NCI-H1436 (cell line): Measurements from ENCODE around the gene LRBA.
A peak's percentile ranks its signal among the peaks of the same experiment; 100 is the strongest.

Experiments used
- DNase-seq: peaks from one replicate; lab custom pipeline; 2025; lab: John Stamatoyannopoulos, UW

The LRBA gene

DNA sequence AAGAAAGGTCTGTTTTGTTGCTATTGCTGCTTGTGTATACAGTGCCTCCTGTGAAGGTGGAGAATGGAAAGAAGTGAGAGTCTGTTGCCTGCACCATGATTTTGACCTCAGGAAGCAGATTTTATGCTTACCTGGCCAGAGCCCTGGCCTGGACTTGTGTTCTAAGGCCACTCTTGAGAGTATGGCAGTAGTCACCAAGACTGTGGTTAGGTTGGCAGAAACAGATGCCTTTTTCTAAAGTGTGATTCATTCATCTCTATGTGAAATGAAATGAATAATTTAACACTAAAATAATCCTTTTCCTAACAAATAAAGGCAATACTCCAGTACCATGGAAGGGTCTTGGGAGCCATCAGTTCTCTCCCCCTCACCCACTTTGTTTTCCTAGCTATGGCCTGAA is 775.1 kb downstream of the LRBA start:
- no peak for DNase-seq

DNA sequence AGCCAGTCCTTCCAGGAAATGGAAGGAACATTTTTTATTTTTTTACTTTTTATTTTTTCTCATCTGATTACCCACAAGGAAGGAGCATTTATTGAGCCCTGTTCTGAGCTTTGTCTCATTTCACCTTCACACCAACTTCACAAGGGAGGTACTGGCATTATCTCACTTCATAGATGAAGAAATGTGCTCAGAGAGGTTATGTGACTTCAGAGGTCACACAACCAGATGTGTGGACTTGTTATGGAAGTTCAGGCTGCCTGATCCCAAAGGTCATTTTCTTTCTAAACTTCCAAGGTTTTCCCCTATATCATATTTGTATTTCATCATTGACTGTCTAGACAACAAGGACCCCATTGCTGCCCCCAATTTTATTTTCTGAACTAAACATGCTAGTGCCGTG is 776.5 kb downstream of the LRBA start:
- no peak for DNase-seq

DNA sequence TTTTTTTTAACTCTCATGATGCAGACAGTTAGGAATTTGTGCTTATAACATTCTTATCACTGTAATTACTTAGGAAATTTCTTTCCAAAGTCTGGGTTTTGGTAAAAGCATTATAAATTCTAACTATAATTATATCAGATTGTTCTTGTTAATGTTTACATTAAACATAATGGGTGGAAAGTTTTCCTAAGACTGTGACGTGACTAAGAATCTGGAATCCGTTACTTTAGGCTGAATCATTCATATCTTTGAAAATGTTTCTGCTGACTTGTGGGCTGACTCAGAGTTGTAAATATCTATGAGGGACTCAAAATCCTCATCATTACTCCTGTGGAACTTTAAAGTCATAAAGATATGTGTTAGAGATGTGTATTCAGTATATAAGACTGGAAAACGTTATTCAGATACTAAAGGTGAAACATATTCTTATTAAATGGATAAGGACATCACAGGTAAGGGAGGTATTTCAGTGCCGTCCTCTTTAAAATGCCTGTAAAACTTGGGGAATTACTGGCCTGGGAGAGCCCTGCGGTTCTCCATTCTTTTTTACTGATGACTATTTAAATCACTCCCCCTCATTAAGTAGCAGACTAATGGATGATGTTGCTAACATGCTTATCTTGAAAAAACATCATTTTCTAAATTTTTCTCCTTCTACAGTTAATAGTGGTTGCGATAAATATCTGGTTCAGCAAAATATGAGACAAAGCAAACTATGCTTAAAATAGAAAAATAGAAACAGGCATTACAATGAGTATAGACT is 777.8 kb downstream of the LRBA start:
- DNase-seq: no peak

DNA sequence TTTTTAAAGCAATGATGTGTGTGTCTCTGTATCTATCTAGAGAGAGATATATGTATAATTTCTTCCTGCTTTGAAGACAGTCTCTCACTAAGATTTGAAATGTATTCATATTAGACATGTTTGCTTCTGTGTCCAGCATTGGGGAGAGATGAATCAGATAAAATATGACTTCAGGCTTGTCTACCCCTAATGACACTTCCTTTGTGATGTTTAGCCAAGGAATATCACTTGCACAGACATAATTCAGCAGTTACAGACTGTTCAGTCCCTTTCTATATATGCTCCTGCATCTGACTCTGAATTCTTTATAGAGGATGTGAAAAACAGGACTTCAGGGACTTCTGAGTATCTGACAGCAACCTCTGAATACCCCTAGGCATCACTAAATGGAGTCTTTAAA is 778.5 kb downstream of the LRBA start:
- no peak for DNase-seq

DNA sequence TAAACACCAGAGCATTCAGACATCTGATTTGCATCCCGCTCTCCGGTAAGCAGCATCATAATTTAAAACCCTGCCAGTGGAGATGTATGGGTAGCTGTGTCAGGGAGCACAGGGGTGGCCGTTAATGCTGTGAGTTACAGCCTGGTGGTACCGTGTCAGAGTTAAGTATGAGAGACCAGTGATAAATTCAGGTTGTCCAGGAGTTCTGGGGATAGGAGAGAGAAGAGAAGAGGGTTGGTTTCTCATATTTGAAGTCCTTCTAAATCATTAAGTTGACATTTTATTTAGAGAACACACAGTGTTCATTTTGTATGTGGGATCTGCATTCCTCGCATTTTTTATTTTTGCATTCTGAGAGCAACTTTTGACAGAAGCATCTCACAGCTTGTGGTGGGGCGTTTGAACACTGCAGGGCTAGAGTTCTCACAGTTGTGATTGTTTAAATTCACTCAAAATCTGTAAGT is 779.2 kb downstream of the LRBA start:
- DNase-seq: no peak

DNA sequence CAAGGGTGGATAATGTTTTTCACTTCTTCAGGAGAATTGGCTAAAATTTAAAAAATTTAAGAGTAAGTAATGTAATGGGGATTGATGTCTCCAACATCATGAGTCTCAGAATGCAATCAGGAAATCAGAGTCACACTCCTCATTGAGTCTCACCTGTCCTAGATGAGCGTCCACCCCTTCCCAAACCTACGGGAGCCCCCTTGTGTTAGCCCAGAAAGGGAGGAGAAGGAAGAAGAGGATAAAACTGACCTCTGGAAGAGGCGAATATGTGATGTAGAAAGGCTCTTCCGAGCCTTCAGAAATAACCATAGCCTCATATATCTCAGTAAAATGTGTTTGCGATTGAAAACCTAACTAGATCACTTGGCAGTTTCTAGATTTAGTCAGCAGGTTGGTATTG is 779.8 kb downstream of the LRBA start:
- DNase-seq: no peak

DNA sequence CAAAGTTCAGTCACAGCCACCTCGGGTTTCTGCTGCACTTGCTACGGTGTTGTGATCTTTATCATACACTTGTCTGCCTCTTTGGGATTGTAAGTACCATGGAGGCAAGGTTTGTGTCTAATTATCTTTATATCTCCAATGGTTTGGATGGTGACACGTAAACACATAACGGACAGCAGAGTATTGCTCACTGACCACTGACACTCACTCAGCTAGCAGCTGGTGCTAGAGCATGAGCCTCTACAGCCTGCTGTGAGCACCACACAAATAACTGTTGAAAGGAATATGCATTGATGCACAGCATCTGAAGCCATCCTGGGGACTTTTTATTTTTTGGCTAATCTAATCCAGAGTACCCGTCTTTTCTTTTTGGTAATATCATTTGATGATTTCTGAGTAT is 780.8 kb downstream of the LRBA start:
- no peak for DNase-seq

DNA sequence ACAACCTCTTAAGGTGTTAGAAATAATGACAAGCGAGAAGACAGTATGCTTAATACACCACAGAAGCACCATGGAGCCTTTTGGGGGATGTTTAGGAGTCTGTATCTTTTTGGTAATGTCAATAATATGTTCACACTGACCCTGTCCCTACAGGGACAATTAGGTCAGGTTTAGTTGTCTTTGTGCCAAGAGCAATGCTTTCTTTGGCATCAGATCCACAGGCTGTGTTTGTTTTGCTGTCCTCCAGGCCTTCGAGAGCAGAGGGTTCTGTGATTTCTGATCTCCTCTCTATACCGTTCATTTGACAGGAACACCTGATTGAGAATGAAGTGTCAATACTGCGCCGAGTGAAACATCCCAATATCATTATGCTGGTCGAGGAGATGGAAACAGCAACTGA is 783.1 kb downstream of the LRBA start:
- no peak for DNase-seq

DNA sequence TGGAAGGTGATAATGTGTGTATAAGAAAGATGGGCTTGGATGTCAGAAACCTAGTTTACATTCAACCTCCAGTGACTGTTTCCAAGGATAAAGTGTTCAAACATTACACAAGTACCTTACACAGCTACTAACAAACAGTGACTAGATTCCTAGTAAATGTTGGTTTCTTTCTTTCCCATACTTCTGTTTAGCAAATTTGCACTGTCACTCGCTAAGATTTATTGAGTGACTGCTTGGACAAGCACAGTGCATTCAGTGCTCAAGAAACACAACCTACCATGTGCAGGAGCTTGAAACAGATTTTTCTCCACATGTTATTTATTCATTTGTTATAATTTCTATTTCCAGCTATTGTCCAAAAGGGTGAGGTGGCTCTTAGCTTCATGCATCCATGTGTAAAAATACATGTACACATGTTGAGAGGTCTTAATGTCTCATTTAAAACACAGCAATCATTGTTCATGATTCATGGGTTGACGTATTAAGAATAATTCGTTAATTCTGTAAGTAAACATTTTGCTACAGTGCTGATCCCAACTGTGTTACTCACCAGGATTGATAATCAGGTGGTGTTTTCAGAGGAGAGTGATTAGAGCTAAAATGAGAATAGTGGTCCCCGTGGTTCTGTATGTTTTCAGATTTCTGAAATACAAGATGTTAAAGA is 783.8 kb downstream of the LRBA start:
- DNase-seq: no peak

DNA sequence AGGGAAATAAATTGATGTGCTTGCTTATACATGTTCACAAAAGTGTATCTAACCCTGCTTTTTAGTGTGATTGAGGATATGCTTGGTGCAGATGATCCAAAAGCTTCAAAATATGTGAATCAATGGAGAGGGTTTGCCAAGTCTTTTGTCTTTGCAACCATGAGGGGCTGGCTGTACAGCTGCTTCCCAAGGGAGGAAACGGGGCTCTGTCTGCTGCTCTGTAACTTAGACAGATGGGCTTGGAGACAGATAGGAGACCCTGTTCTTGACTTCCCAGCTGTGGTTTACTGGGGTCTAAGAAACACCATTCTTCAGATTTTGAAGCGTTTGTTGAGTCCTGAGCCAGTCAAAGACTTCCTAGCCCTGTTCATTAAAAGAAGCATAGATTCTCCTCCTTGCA is 784.5 kb downstream of the LRBA start:
- no peak for DNase-seq

DNA sequence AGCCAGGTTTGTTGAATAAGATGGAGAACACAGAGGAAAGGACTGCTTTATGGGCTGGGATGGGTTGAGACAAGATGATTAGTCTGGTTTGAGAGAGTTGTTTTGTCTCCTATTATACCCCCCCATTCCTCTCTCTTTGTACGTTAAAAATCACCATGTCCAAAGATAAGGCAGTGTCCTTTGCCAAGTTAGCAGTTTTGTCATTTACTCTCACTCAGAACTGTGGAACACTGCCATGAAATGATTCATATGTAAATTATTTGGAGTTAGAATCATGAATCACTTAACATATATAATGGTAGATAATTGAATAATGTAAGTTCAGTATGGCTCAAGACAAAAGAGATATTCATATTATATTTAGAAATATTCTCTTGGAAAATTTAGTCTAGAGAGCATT is 785.6 kb downstream of the LRBA start:
- no peak for DNase-seq

DNA sequence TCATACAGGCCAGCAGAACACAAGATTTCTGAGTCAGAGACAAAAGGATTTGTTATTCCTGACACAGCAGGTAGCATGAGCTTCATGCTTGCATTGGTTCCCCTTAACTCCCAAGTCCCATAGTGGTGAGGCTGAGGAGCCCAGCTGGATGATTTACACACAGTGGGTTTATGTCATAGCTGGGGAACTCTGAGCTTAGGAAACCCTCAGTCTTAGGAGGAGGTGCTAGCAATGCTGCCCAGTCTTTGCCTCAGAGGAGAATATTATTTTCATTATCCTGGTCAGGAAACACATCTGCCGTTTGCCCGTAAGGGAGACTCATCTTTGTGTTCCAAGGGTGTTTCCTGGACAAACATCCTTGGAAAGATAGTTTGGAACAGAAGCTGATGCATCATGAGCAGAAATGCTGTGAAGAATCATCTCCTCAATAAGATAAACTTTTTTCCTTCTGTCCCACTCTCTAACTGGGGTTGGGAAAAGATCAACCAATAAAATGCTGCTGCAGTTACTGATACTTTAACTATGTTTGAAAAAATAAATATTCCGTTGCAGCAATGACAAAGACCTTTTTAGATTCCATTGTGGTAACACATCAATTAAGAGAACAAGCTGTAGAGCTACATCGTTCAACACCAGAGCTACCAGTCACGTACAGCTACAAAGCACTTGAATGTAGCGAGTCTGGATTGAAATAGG is 790.0 kb downstream of the LRBA start:
- no peak for DNase-seq

DNA sequence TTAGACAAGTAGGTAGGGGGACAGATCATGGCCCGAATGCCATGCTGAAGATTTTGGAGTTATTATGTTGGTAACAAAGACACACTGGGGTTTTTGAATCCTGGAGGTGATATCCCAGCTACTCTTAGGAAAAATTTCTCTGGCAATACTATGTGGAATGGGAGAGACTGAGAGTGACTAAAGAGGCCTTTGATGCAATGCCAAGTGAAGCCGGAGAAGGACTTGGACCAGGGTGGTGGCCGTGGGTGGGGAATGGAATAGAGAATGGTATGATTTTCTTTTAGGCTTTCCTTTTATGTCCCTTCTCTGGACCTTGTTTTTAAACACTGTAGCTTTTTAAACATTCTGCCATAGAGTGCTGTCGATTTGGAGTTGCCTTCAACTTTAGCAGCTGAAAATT is 795.2 kb downstream of the LRBA start:
- no peak for DNase-seq

DNA sequence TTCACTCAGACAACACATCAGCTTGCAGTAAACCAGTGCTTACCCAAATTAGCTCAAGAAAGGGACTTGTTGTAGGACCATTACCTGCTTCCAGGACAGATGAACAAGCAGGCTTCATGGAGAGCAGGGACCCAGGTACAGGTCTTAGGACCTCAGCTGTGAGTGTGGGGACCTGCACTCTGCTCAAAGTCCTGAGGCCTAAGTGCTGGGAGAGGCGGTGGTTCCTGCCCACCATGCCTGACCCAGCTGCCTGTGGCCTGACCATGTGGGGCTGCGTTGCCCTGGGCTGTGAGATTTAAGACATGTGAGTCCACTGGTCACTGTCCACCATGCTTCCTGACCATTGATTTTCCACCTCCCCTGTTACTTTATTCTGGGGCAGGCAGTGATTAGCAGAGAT is 796.6 kb downstream of the LRBA start:
- DNase-seq: no peak

DNA sequence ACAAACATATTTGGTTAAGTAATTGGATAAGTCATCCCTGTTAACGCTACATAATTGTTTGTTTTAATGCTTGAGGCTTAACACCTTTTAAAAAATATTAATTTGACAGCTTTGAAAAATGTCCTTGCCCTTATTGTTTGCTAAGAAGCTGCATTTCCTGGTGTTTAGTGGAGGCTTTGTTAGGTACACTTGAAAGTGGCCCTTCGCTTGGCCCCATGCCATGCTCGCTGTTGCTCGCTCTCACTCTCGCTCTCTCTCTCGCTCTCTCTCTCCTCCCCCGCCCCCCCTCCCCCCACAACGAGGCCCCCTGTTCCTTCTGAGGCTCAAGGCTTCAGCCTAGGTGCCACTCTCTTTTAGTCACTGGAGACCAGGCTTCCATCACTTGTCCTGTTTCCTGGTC is 797.3 kb downstream of the LRBA start:
- DNase-seq: peak; percentile 56

DNA sequence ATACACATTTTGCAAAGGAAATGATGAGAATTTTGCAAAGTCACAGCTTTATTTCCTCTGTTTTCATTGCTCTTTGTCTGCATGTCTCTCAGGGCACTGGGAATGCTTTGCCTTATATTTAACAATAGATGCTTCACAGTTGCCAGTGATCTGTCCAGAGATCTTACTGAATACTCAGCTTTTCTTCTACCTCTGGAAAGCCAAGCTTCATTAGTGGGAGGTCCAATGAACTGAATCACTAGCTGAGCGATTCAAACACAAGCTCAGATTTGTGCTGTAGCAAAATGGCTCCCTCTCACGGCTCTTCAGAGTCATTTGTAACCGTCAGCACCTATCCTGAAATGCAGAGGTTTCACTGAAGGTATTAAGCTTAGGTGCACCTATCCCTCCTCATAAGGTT is 797.9 kb downstream of the LRBA start:
- peak; percentile 45 for DNase-seq

DNA sequence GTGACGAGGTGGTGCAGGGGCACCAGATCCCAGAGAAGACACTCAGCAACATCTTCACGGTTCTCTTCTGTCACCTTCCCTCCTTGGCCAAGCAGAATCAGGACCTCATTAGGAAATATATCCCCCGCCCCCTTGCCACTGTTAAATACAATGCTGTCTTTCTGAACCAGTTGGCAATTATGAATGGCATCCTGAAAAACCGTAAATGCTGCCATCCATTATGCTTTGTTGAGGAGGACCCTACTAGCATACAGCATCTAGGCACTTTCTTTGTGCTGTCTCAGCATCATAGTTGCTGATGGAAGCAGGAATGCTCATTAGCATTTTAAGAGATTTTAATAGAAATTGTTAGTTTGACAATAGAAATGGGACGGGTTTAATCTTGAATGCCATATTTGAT is 798.4 kb downstream of the LRBA start:
- no peak for DNase-seq

DNA sequence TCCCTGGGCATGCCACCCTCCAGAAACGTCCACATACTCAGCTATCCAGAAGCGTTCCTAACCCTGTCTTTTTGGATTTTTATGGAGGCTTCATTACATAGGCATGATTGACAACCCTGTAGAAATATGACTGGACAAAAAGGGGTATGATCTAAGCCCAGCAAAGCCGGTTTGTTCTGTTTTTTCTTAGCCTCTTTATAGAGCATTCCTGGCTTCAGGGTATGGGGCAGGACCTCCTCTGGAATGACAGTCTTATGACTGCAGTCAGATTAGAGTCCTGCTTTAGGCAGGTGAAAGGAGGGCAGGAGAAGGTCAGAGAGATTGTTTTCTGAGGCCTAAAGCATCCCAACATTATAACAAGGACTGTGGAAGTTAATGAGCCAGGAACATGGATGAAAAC is 799.5 kb downstream of the LRBA start:
- DNase-seq: no peak
